ENCODE results near the gene ERMARD. TPM values are rescaled to one million over a fixed set of nuclear protein-coding genes. Genes with fewer than 3 reads are reported as not detected.

ERMARD gene
- polyA plus RNA-seq, 3 donors = 36.0 to 57.2 (median 40.5) TPM

Other genes with a start within 250 kb of the ERMARD start
- 100 to 1,000 TPM in 1 of 3 donors, 10 to 100 TPM in 2; 44.0 to 105 (median 56.7) TPM for gene WDR27, start 49.6 kb upstream of the ERMARD start, polyA plus RNA-seq (ENCODE audit: insufficient read length in 3 of 3)
- gene C6orf120, start 49.5 kb upstream of the ERMARD start, polyA plus RNA-seq (ENCODE audit: insufficient read length in 3 of 3) = 10 to 100 TPM; 38.4 to 43.6 (median 41.8) TPM
- gene PHF10, start 27.1 kb upstream of the ERMARD start, polyA plus RNA-seq (ENCODE audit: insufficient read length in 3 of 3) = 100 to 1,000 TPM; 107 to 125 (median 111) TPM
- 1 to 10 TPM; 6.1 to 9.6 (median 7.6) TPM for gene DYNLT2, start 50 bp upstream of the ERMARD start, polyA plus RNA-seq (ENCODE audit: insufficient read length in 3 of 3)

Measured in renal cortex interstitium (tissue), 3 donors.